NCI-H510A (cell line): ENCODE data around the gene NLN.
"Not testable (repeated sequence)": the region's sequence is repeated elsewhere in the genome, so short reads cannot be mapped to it uniquely, and the experiment has no call there.

Experiments
- DNase-seq: peaks from one replicate; lab custom pipeline; 2025; lab: John Stamatoyannopoulos, UW

Gene NLN

DNA sequence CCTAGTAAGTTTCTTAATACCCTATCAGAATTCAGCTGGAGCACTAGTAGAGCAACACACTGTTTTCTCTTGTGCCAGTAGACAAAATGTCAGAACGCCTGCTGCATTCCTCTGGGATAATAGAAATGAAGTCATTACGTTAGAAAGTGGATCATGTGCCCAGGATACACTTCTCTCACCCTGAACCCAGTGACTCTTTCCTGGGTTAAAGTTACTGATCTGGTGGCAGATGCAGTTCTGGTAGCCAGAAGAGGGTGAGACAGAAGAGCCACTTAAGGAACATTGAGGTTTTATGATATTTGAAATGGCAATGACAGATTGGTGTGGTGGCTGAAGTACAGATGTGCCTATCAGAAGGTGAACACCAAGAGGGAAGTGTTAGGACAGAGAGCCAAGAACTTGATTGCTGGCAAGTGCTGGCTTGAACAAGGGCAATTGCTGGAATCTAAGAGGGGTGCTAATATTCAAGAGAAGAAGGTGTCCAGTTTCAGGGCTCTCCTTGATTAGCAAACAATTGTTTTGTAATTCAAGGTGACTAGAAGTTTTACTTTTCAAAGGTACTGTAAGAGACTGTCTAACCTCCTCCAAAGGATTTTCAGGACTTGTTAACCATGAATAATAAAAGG is 110.7 kb downstream of the NLN start:
- DNase-seq = peak; percentile 1

DNA sequence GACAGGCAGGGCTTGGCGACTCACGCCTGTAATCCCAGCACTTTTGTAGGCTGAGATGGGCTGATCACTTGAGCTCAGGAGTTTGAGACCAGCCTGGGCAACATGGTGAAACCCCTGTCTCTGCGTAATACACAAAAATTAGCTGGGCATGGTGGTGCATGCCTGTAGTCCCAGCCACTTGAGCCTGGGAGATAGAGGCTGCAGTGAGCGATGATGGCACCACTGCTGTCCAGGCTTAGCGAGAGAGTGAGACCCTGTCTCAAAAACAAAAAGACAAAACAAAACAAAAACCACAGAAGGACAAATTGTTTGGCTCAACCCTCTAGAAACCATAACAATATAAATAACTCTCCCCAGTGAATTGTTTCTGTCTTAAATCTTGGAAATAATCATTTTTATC is 111.8 kb downstream of the NLN start:
- no peak for DNase-seq

DNA sequence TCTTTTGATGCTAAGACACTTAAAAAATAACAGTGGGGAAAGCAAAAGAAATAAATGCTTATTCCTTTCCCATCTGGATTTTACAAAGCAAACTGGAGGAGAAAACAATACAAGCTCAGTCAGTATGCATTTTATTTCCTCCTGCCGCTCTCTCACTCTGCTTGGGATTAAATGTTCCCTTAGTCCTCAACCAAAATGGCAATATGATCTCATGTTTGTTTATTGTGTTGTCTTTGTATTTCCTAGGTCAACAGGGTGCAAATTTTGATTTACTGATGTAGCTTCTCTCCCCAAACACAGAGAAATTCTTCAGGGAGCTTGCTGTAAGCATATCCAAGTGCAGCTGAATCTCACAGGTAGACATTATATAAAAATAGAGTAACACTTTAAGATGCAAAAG is 112.3 kb downstream of the NLN start:
- no peak for DNase-seq

DNA sequence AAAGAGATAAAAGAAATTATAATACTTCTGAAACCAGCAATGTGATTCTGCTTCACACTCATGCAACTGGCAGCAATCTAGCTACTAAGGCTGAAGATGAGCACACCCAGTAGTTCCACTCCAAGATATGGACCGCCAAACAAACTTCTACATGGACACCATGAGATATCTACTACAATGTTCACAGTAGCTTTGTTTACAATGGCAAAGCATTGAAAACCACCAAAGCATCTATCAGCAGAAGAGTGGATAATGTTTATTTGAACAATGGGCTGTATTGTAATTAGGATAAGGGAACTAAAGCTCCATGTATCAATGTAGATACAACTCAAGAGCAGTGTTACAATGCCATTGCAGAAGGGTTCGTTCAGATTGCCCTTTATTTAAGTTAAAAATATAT is 113.2 kb downstream of the NLN start:
- no peak for DNase-seq

DNA sequence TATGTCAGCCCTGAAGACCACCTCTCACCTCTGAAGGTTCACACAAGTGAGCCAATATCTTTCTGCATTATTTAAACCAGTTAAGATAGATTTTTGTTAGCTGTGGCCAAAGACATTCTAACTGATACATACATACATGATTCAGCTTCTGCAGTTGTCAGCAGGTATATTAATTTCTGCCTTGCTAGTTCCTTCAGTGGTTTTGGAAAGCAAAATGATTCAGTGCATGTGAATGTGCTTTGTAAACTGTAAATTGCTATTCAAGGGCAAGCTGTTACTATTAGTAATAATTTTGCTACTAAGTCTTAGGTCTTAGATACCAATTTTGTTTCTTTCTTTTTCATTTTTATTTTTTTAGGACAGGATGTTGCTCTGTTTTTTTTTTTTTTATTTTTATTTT is 115.1 kb downstream of the NLN start:
- DNase-seq = no peak

DNA sequence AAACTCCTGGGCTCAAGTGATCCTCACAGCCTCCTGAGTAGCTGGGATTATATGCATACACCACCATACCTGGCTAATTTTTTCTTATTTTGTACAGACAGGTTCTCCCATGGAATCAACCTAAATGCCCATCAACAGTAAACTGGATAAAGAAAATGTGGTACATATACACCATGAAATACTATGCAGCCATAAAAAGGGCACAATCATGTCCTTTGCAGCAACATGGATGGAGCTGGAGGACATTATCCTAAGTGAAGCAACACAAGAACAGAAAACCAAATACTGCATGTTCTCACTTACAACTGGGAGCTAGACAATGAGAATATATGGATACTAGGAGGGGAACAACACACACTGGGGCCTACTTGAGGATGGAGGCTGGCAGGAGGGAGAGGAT is 117.2 kb downstream of the NLN start:
- not testable (repeated sequence) for DNase-seq

DNA sequence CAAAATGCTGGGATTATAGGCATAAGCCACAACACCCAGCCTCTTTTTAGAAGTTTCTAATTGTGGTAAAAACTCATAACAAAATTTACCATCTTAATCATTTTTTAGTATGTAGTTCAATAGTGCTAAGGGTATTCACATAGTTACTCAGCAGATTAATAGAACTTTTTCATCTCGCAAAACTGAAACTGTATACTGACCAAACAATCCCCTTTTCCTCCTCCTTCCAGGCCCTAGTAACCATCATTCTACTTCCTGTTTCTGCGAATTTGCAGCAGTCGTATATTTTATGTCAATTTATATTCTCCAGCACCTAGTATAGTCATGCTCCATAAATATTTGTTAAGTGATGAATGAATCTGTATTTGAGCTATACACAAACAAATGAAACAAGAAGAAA is 118.1 kb downstream of the NLN start:
- no peak for DNase-seq

DNA sequence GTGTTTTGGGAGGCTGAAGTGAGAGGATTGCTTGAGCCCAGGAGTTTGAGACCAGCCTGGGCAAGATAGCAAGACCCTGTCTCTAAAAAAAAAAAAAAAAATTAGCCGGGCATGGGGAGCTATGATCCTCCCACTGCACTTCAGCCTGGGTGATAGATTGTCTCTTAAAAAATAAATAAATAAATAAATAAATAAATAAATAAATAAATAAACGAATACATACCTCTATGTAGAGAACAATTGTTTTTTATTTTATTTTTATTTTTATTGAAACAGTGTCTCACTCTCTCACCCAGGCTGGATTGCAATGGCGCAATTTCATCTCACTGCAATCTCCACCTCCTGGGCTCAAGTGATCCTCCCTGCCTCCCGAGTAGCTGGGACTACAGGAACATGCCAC is 122.8 kb downstream of the NLN start:
- DNase-seq = not testable (repeated sequence)

DNA sequence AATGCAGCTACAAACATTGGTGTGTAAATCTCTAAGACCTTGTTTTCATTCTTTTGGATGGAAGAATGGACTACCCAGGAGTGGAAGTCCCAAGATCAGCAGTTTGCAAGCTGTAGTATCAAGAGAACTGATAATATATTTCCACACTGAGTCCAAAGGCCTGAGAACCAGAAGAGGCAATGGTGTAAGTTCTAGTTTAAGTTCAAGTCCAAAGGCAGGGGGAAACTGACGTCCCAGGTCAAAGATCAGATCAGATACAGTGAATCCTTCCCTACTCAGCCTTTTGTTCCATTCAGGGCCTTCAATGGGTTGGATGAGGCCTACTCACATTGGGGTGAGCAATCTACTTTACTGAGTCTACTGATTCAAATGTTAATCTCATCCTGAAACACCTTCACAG is 124.1 kb downstream of the NLN start:
- DNase-seq = no peak

DNA sequence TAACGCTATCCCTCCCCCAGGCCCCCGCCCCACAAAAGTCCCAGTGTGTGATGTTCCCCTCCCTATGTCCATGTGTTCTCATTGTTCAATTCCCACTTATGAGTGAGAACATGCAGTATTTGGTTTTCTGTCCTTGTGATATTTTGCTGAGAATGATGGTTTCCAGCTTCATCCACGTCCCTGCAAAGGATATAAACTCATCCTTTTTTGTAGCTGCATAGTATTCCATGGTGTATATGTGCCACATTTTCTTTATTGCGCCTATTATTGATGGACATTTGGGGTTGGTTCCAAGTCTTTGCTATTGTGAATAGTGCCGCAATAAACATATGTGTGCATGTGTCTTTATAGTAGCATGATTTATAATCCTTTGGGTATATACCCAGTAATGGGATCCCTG is 125.0 kb downstream of the NLN start:
- not testable (repeated sequence) for DNase-seq

DNA sequence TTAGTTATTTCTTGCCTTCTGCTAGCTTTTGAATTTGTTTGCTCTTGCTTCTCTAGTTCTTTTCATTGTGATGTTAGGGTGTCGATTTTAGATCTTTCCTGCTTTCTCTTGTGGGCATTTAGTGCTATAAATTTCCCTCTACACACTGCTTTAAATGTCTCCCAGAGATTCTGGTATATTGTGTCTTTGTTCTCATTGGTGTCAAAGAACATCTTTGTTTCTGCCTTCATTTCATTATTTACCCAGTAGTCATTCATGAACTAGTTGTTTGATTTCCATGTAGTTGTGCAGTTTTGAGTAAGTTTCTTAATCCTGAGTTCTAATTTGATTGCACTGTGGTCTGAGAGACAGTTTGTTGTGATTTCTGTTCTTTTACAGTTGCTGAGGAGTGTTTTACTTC is 127.9 kb downstream of the NLN start:
- DNase-seq = not testable (repeated sequence)

DNA sequence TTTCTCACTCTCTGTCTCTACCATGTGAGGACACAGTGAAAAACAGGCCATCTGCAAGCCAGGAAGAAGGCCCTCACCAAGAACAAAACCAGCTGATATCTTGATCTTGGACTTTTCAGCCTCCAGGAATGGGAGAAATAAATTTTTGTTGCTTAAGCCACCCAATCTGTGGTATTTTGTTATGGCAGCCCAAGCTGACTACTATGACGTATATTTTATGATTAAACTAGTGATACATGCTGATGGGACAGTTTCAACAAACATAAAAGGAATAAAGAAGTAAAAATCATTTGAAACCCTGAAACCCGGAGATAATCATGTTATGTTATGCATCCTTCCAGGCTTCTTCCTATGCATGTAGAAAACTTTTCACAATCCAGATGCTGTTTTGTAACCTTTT is 132.9 kb downstream of the NLN start:
- no peak for DNase-seq

DNA sequence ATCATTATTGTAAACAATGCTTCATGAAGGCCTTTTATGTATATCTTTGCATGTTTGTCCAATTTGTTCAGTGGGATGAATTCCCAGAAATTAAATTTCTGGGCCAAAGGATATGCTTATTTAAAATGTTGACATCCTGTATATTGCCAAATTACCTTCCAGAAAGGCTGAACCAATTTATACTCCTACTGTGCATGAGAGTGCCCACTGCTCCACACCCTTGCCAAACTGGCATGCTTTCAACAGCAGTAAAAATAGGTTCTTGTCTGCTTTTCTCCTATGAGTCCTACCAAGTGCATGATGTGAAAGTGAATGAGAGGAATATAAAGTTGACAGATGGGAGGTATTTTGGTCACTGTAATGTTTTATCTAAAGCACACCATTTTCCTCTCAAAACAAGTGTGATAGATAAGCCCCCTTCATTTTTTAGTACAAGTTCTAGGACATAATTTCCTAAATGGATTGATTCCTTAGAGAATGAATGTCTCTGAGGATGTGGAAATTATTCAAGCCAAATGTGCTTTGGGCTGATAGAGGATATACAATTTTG is 133.8 kb downstream of the NLN start:
- no peak for DNase-seq

DNA sequence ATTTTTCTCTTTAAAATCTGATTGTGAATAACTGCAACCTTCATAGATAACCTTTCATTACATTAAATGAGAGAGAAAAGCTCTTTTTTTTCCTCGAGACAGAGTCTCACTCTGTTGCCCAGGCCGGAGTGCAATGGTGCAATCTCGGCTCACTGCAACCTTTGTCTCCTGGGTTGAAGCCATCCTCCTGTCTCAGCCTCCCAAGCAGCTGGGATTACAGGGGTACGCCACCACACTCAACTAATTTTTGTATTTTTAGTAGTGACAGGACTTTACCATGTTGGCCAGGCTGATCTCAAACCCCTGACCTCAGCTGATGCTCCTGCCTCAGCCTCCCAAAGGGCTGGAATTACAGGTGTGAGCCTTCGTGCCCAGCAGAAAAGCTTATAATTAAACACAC is 134.5 kb downstream of the NLN start:
- no peak for DNase-seq

DNA sequence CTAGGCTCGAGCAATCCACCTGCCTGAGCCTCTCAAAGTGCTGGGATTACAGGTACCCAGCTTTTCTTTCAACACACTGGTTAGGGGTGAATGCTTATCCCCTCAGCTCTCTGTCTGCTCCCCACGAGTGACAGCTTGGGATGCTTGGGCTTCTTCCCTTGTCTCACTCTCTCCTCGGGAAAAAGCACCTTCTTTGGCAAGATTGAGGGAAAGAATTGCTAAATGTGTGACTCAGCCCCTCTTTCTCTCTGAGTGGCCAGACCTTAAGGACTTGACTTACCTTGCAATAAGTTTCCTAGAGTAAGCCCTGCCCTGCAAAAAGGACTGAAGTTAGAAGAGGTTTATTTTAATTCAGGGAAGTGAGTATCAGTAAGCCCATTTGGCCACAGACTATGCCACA is 136.3 kb downstream of the NLN start:
- no peak for DNase-seq

DNA sequence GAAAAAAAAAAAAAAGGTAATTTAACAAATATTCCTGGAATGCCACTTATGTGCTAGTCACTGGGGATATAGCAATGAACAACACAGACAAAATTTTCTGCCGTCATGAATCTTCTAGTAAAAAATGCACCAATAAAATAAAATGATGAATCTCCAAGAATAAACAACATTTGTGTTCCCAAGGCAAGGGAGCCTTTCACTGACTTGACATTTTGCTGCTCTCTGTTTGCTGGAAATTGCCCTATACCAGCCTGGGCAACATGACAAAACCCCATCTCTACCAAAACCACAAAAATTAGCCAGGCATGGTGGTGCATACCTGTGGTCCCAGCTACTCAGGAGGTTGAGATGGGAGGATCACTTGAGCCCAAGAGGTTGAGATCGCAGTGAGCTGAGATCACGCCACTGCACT is 139.8 kb downstream of the NLN start:
- no peak for DNase-seq

DNA sequence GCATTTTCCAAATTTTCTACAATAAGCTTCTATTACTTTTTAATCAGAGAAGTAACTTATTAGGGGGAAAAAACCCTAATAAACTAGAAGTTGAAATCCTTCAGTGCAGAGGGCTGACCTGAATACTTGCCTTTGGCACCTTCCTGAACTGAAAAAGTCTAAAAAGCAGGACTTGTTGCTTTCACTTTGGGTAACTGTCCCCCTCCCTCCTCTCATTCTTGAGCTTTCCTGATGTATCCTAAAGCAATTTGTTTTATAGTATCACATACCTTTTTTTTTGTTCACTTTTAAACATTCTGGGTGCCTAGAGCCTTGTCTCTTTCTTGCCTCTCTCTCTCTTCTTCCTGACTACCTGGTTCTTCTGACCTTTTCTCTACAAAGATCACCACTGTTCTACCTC is 140.4 kb downstream of the NLN start:
- no peak for DNase-seq

DNA sequence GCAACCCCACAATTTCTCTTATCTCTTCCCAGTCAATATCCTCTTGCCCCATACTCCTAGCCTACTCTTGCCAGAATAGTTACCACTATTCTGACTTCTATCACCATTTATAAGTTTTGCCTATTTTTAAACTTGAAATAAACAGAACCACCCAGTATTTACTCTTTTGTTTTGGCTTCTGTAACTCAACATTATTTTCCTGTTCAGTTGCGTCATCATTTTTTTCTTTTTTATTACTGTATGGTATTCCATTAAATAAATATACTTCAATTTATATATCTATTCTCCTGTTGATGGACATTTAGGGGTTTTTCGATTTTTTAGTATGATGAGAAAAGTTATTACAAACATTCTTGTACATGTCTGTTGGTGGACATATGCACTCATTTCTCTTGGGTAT is 141.7 kb downstream of the NLN start:
- no peak for DNase-seq

DNA sequence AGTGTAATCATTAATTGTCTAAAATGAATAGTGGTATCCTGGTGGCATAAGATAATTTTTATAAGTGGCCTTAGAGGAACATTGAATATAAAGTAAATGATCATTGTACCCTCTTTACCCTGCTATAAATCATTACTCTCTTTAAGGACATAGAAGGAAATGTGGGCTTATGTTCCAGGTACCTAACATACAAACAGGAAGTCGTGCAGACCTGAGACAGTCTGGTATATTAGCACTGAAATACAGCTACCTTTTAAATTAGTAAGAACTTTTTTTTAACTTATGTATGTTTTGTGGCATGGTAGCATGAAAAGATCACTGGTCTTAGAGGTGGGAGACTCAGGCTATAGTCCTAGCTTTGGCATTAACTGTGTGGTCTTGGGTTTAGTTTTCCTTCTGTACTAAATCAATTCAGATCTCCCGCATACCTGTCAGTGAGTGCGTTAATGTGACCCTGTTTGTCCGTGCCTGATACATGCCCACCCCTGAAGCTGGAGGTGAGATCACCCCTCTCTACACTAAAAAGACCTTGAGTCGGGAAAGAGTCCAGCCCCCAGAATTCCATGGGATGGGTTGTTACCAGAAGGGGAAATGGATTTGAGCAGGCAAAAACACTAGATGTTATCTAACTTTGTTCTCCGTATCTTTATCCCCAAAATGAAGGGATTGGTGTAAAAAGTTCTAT is 145.0 kb downstream of the NLN start:
- DNase-seq = no peak

DNA sequence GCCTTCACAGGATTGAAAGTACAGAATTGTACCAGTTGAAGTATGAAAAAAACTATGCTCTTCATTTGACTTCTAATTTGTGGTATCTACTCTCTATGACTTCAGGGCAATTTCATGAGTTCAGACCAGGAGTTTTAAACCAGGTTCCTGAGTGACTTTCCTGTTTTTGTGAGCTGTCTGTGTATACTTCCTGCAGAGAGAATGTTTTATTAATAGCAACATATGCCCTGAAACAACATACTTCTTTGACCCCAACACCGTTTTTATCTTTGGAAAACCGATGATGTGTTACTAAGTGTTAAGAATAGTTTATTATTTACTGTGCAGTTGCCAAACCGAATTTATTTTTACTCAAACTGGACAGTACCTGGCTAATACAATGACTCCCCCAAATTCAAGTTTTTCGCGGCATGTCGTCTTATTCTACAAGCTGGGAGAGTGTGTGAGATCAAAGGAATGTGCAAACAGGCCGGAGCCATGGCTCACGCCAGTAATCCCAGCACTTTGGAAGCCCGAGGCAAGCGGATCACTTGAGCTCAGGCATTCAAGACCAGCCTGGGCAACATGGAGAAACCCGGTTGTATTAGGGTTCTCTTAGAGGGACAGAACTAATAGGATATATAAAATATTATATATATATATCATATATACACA is 145.7 kb downstream of the NLN start:
- no peak for DNase-seq

DNA sequence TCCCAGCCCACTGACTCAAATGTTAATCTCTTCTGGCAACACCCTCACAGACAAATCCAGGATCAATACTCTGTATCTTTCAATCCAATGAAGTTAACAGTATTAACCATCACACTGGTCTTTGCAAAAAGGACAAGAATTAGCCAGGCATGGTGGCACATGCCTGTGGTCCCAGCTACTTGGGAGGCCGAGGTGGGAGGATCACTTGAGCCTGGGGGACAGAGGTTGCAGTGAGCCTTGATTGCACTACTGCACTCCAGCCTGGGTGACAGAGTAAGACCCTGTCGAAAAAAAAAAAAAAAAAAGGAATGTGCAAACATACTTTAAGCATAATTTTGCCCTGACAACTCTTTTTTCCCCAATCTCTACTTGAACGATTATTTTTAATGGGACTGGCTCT is 146.5 kb downstream of the NLN start:
- no peak for DNase-seq

DNA sequence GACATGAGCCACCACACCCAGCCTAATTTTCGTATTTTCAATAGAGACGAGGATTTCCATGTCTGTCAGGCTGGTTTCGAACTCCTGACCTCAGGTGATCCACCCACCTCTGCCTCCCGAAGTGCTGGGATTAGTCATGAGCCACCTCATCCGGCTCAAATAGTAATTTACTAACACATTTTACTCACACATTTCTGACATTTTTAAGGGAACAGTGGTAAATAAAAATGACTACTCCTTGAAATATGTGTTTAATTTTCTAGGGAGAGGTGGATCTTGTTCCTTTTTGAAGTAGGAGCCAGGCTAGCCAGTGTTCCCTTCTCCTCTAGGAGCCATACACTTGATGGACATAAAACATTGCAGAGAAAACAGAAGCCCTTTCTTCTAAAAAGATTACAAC is 149.2 kb downstream of the NLN start:
- no peak for DNase-seq

DNA sequence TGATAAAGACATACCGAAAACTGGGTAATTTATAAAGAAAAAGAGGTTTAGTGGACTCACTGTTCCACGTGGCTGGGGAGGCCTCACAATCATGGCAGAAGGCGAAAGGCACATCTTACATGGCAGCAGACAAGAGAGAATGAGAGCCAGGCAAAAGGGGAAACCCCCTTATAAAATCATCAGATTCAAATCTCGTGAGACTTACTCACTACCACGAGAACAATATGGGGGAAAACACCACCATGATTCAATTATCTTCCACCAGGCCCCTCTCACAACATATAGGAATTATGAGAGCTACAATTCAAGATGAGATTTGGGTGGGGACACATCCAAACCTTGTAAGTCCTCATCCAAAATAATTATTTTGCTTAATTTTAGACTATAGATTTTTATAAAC is 149.8 kb downstream of the NLN start:
- not testable (repeated sequence) for DNase-seq
